Thoracic aorta (tissue), 2 donors: ENCODE measurements around the gene ZCCHC24. TPM values are rescaled to one million over a fixed set of nuclear protein-coding genes. Genes with fewer than 3 reads are reported as not detected.

Source experiments
- ATAC-seq: fragments of 150-250 bp; one replicate; pipeline ENCODE4 v1.8.0; 2017; ENCODE audit warnings: low read depth; ENCODE audit not compliant: insufficient number of reproducible peaks, low FRiP score
- DNase-seq: peaks from one replicate; pipeline ENCODE4 v3.0.0-alpha.2; 2020; ENCODE audit warnings: low spot score
- H3K27ac ChIP-seq, 2 donors: fragments of 200-600 bp; sonication (generic); 1 replicate in 1 of 2; 2 replicates in 1 of 2; pipeline ENCODE4 v1.5.1; 2016; ENCODE audit warnings: mild to moderate bottlenecking in 2 of 2, moderate library complexity in 2 of 2
- H3K27me3 ChIP-seq: fragments of 200-600 bp; sonication (generic); replicated peaks from 2 replicates; pipeline ENCODE4 v1.6.0; 2016; ENCODE audit warnings: mild to moderate bottlenecking; ENCODE audit not compliant: insufficient read depth
- H3K36me3 ChIP-seq: fragments of 200-600 bp; sonication (generic); one replicate; pipeline ENCODE4 v1.5.1; 2016
- H3K4me1 ChIP-seq, 2 donors: fragments of 200-600 bp; sonication (generic); 1 replicate in 1 of 2; 2 replicates in 1 of 2; pipeline versions ENCODE4 v1.5.1 to v1.6.0; 2016; ENCODE audit warnings: low read depth in 2 of 2, mild to moderate bottlenecking in 1 of 2; ENCODE audit not compliant: control insufficient read depth in 1 of 2
- H3K4me3 ChIP-seq: fragments of 200-600 bp; sonication (generic); 2 replicates; pipeline ENCODE4 v1.5.1; 2016; ENCODE audit warnings: mild to moderate bottlenecking
- H3K9me3 ChIP-seq: fragments of 200-600 bp; sonication (generic); 2 replicates; pipeline ENCODE4 v1.5.1; 2016
- total RNA-seq, 2 donors: library from RNA; depleted of rRNA; stranded (reverse); fragments of >200 nt; gene quantifications; one replicate each; pipeline versions ENCODE4 v1.1.0 to v1.2.3, GENCODE V29; 2016
- TF ChIP-seq, protein P1 (sequence below): fragments of 200-600 bp; sonication (generic); IDR thresholded peaks from one replicate; pipeline ENCODE4 v1.5.1; 2019; ENCODE audit warnings: antibody characterized with exemption

ZCCHC24 gene
- total RNA-seq, 2 donors from 2014 or later, result 66.9 to 82.9 TPM

DNA sequence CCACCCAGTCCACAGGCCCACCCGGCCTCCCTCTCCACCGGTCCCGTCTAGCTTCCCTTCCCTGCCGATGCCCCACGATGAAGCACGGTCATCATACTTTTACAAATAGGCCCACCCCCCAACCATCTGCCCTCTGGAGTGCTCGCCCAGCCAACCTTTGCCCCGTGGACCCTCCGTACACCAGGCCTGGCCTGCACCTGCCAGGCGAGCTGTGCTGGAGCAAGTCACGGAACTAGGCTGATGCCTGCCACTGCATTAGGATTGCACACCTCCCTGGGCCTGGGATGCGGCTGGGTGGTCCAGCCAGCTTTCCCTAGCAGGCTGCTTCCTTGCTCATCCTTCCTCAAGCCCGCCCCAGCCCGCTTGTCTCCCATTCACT, 53.4 kb downstream of the ZCCHC24 start:
- H3K27ac ChIP-seq, result no peak overlapping the region
- H3K4me3 ChIP-seq, result no peak overlapping the region
- ATAC-seq, result no peak
- peaks cover 19% of the 10 kb centered on the region for H3K36me3 ChIP-seq
- no peaks in the 10 kb centered on the region for H3K9me3 ChIP-seq
- TF ChIP-seq, protein P1, sequence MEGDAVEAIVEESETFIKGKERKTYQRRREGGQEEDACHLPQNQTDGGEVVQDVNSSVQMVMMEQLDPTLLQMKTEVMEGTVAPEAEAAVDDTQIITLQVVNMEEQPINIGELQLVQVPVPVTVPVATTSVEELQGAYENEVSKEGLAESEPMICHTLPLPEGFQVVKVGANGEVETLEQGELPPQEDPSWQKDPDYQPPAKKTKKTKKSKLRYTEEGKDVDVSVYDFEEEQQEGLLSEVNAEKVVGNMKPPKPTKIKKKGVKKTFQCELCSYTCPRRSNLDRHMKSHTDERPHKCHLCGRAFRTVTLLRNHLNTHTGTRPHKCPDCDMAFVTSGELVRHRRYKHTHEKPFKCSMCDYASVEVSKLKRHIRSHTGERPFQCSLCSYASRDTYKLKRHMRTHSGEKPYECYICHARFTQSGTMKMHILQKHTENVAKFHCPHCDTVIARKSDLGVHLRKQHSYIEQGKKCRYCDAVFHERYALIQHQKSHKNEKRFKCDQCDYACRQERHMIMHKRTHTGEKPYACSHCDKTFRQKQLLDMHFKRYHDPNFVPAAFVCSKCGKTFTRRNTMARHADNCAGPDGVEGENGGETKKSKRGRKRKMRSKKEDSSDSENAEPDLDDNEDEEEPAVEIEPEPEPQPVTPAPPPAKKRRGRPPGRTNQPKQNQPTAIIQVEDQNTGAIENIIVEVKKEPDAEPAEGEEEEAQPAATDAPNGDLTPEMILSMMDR, result no peak
- DNase-seq, result no peak
- peaks cover 0 to 16% of the 10 kb centered on the region in 2 donors for H3K4me1 ChIP-seq
- no peaks in the 10 kb centered on the region for H3K27me3 ChIP-seq

DNA sequence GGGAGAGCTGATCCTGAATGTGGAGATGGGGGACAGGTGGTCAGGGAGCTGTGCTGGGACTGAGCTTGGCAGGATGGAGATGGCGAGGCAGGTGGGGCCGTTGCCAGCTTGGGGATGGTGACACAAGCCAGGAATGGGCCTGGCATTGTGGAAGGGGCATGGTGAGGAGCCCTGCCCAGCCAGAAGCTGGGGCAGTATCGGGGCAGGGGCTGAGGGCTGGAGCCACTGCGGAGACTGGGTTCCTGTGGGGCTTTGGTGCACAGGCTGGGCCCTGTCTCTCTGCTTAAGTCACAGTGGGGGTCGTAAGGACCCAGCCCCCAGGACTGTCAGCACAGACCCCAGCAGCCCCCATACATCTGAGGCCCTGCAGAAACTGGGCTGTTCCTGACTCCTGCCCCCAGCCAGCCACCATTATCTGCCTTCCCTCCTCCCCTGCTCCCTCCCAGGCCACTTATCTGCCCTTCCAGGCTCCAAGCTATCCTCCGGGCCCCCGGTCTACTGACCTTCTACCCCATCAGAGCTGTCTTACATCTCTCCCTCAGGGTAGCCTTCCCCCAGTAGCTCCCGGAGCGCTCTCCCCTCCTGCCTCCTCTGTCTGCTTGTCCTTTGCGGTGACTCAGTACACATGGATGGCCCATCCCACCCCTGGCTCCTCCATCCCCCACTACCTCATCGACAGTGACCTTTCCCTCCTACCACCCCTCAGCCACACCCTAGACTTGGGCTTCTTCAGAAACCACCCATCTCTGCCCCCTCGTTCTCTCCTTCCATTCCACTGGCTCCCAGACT, 54.0 kb downstream of the ZCCHC24 start:
- ATAC-seq (no peak), DNase-seq (peak; percentile 0)
- no peaks in the 10 kb centered on the region for H3K27me3 ChIP-seq
- no peaks in the 10 kb centered on the region for H3K9me3 ChIP-seq
- TF ChIP-seq, protein P1, result no peak
- no peak overlapping the region for H3K4me3 ChIP-seq
- peaks cover 0 to 10% of the 10 kb centered on the region in 2 donors for H3K4me1 ChIP-seq
- no peak overlapping the region for H3K27ac ChIP-seq
- H3K36me3 ChIP-seq, result peaks cover 19% of the 10 kb centered on the region

DNA sequence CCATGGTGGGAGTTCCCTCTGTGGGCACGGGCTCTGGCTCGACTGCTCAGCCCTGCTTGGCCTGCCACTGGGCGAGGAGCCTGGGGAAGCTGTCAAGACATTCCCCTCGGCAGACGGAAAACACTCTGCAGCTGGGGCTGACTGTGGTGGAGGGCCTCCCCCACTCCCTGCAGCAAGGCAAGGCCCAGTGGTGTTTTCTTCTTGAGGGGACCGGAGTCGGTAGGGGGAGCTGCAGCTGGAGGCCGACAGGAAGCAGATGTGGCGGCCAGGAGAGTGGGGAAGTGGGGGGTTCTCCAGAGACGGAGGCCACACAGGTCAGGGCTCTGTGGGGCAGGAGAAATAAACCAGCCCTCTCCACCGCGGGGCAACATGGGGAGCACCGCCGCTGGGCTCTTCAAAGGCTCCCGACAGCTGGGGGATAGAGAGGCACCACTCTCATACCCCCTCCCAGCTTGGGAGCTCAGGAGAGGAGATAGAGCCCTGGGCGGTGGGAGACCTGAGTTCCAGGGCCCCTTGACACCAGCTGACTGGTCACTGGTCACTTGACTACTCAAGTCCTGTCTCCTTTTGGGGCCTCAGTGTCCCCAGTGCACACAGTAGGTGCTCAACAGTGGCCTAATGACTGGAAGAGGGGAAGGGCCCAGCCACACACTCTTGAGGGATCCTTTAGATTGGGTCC, 54.7 kb downstream of the ZCCHC24 start:
- Histone ChIP-seq H3K27me3 (no peaks in the 10 kb centered on the region), H3K36me3 (peaks cover 22% of the 10 kb centered on the region), H3K9me3 (no peaks in the 10 kb centered on the region), H3K4me1 (peaks cover 0 to 6% of the 10 kb centered on the region in 2 donors), H3K4me3 (no peak overlapping the region), H3K27ac (no peak overlapping the region)
- DNase-seq (peak; percentile 1), ATAC-seq (no peak)
- TF ChIP-seq, protein P1, result no peak

DNA sequence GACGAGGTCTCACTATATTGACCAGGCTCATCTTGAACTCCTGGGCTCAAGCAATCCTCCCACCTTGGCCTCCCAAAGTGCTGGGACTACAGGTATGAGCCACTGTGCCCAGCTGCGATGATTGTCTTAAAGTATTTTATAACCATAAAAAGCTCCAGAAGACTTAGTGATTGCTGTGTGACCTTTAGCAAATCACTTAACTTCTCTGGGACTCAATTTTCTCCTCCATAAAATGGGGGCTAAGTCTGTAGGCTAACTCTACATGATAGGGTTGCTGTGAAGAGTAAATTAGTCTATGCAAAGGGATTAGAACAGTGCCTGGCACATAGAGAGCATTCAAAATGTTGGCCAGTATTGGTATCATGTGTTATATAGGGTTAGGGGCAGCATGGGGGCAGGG, 55.4 kb downstream of the ZCCHC24 start:
- Histone ChIP-seq H3K27ac (no peak overlapping the region), H3K9me3 (no peaks in the 10 kb centered on the region), H3K36me3 (peaks cover 26% of the 10 kb centered on the region), H3K4me1 (peaks cover 0 to 6% of the 10 kb centered on the region in 2 donors), H3K4me3 (no peak overlapping the region), H3K27me3 (no peaks in the 10 kb centered on the region)
- DNase-seq (no peak), ATAC-seq (no peak)
- TF ChIP-seq, protein P1, result no peak
